Liver (tissue), 9 donors: Measurements from ENCODE around the gene FCHSD1. TPM values are rescaled to one million over a fixed set of nuclear protein-coding genes. Genes with fewer than 3 reads are reported as not detected.

ENCODE experiments used
- DNase-seq: peaks from one replicate; pipeline ENCODE4 v3.0.0-alpha.2; 2017; ENCODE audit warnings: low spot score
- H3K27ac ChIP-seq, 2 donors: one replicate each; pipeline ENCODE4 v1.7.0; 2013; ENCODE audit warnings: inconsistent platforms in 2 of 2, low read length in 2 of 2, control low read depth in 1 of 2, low read depth in 1 of 2, mild to moderate bottlenecking in 1 of 2
- H3K27me3 ChIP-seq, 4 donors: one replicate each; pipeline versions ENCODE4 v1.6.1 to v1.7.0; 2013; ENCODE audit warnings: low read length in 3 of 4, inconsistent platforms in 1 of 4, mild to moderate bottlenecking in 1 of 4, moderate library complexity in 1 of 4; ENCODE audit not compliant: control insufficient read depth in 4 of 4, insufficient read depth in 4 of 4
- H3K36me3 ChIP-seq, 4 donors: one replicate each; pipeline versions ENCODE4 v1.6.1 to v1.7.0; 2013; ENCODE audit warnings: low read length in 3 of 4, mild to moderate bottlenecking in 3 of 4, low read depth in 1 of 4, moderate library complexity in 1 of 4; ENCODE audit not compliant: control insufficient read depth in 4 of 4, insufficient read depth in 3 of 4
- H3K4me1 ChIP-seq, 4 donors: one replicate each; pipeline versions ENCODE4 v1.6.1 to v1.7.0; 2013; ENCODE audit warnings: low read length in 3 of 4, mild to moderate bottlenecking in 3 of 4, moderate library complexity in 1 of 4; ENCODE audit not compliant: control insufficient read depth in 4 of 4, insufficient read depth in 4 of 4
- H3K4me3 ChIP-seq, 3 donors: one replicate each; pipeline versions ENCODE4 v1.6.1 to v1.7.0; 2013; ENCODE audit warnings: low read length in 3 of 3, control low read depth in 1 of 3, low read depth in 1 of 3, mild to moderate bottlenecking in 1 of 3
- H3K9ac ChIP-seq, 2 donors: one replicate each; pipeline ENCODE4 v1.7.0; 2013; ENCODE audit warnings: low read length in 2 of 2, mild to moderate bottlenecking in 2 of 2, moderate library complexity in 2 of 2, control low read depth in 1 of 2, low read depth in 1 of 2
- H3K9me3 ChIP-seq, 4 donors: one replicate each; pipeline versions ENCODE4 v1.6.1 to v1.7.0; 2013; ENCODE audit warnings: low read length in 3 of 4; ENCODE audit not compliant: control insufficient read depth in 4 of 4
- ATF3 ChIP-seq: IDR thresholded peaks from 2 replicates; pipeline ENCODE4 v1.6.1; 2016; ENCODE audit warnings: antibody characterized with exemption
- CTCF ChIP-seq: fragments of 150-350 bp; IDR thresholded peaks from 2 replicates; pipeline ENCODE4 v1.5.1; 2017; ENCODE audit warnings: improper control_type of control experiment, low read depth, low read length; ENCODE audit not compliant: missing input control
- EGR1 ChIP-seq, 2 donors: IDR thresholded peaks; 2 replicates each; pipeline ENCODE4 v1.6.1; 2016 to 2018; ENCODE audit warnings: antibody characterized with exemption in 2 of 2, low read depth in 2 of 2
- FOXA2 ChIP-seq: IDR thresholded peaks from 2 replicates; pipeline ENCODE4 v1.6.1; 2016; ENCODE audit warnings: antibody characterized with exemption
- GABPA ChIP-seq, 2 donors: IDR thresholded peaks in 1 of 2; conservative IDR thresholded peaks in 1 of 2; 2 replicates each; pipeline ENCODE4 v1.6.1; 2016; ENCODE audit warnings: antibody characterized with exemption in 2 of 2, mild to moderate bottlenecking in 1 of 2, moderate library complexity in 1 of 2
- HNF4A ChIP-seq, 2 donors: conservative IDR thresholded peaks; 2 replicates each; pipeline ENCODE4 v1.6.1; 2016; ENCODE audit warnings: antibody characterized with exemption in 2 of 2, mild to moderate bottlenecking in 2 of 2
- JUND ChIP-seq, 2 donors: IDR thresholded peaks; 2 replicates each; pipeline ENCODE4 v1.6.1; 2016; ENCODE audit warnings: antibody characterized with exemption in 2 of 2
- MAX ChIP-seq: IDR thresholded peaks from 2 replicates; pipeline ENCODE4 v1.6.1; 2016; ENCODE audit warnings: antibody characterized with exemption
- NR2F2 ChIP-seq: IDR thresholded peaks from 2 replicates; pipeline ENCODE4 v1.6.1; 2016; ENCODE audit warnings: antibody characterized with exemption
- RAD21 ChIP-seq, 2 donors: IDR thresholded peaks; 2 replicates each; pipeline ENCODE4 v1.6.1; 2016; ENCODE audit warnings: antibody characterized with exemption in 2 of 2, mild to moderate bottlenecking in 2 of 2
- REST ChIP-seq: IDR thresholded peaks from 2 replicates; pipeline ENCODE4 v1.6.1; 2016; ENCODE audit warnings: antibody characterized with exemption, mild to moderate bottlenecking
- RXRA ChIP-seq, 2 donors: IDR thresholded peaks; 2 replicates each; pipeline ENCODE4 v1.6.1; 2017 to 2018; ENCODE audit warnings: antibody characterized with exemption in 2 of 2, mild to moderate bottlenecking in 1 of 2
- SP1 ChIP-seq: IDR thresholded peaks from 2 replicates; pipeline ENCODE4 v1.6.1; 2018; ENCODE audit warnings: antibody characterized with exemption, mild to moderate bottlenecking
- TAF1 ChIP-seq: conservative IDR thresholded peaks from 2 replicates; pipeline ENCODE4 v1.6.1; 2016; ENCODE audit warnings: antibody characterized with exemption, mild to moderate bottlenecking
- YY1 ChIP-seq: IDR thresholded peaks from 2 replicates; pipeline ENCODE4 v1.6.1; 2016; ENCODE audit warnings: antibody characterized with exemption, mild to moderate bottlenecking
- ZBTB33 ChIP-seq: IDR thresholded peaks from 2 replicates; pipeline ENCODE4 v1.6.1; 2016; ENCODE audit warnings: antibody characterized with exemption
- WGBS: extraction: QIAGEN DNeasy Blood & Tissue Kit; methylation state at CpG from one replicate; pipeline ENCODE4 v1.1.7; 2013; 5-methylcytosine and 5-hydroxymethylcytosine counted together
- polyA plus RNA-seq, 2 donors: library from polyadenylated mRNA; stranded (reverse) in 1 of 2; unstranded in 1 of 2; fragments of 200-250 nt in 1 of 2; fragments of >200 nt in 1 of 2; fragmentation: Nextera tagmentation in 1 of 2; extraction: Ambion mirVana in 1 of 2; gene quantifications; one replicate each; pipeline versions ENCODE4 v1.2.1 to v1.2.3, GENCODE V29; 2013 to 2015
- total RNA-seq, 2 donors: library from RNA; depleted of rRNA; stranded (reverse); fragments of >200 nt; gene quantifications; one replicate each; pipeline ENCODE4 v1.2.3, GENCODE V29; 2014
- donor health status: healthy.
- donor health status: healthy.
- donor health status: healthy.
- donor health status: healthy.
- donor health status: healthy.

Gene FCHSD1
- total and polyA plus RNA-seq, 4 donors = 1.3 to 6.4 (median 2.2) TPM

- Histone ChIP-seq H3K27ac (peak overlapping the region in 1 of 2 donors; percentile 28), H3K36me3 (peaks cover 0 to 3% (median 0%) of the 10 kb centered on the region in 4 donors), H3K9me3 (no peaks in the 10 kb centered on the region), H3K27me3 (no peaks in the 10 kb centered on the region), H3K4me3 (no peak overlapping the region), H3K4me1 (peaks cover 0 to 39% (median 20%) of the 10 kb centered on the region in 4 donors), H3K9ac (no peak overlapping the region)
- WGBS = 97% methylated on average over 1 of the region's 1 CpG
- no peak for DNase-seq
- no peak for TF ChIP-seq MAX
- no peak for TF ChIP-seq HNF4A (conservative IDR thresholded peaks at IDR 0.05)
- no peak for TF ChIP-seq NR2F2
- no peak for TF ChIP-seq REST
- TF ChIP-seq JUND (IDR thresholded peaks at IDR 0.05) = no peak
- TF ChIP-seq EGR1 (IDR thresholded peaks at IDR 0.05; ENCODE audit: low read depth in 2 of 2) = no peak
- TF ChIP-seq FOXA2 = no peak
- TF ChIP-seq RAD21 (IDR thresholded peaks at IDR 0.05) = no peak
- TF ChIP-seq YY1 = no peak
- no peak for TF ChIP-seq RXRA (IDR thresholded peaks at IDR 0.05)
- no peak for TF ChIP-seq CTCF
- TF ChIP-seq GABPA (IDR thresholded peaks at IDR 0.05 in 1 of 2, conservative IDR thresholded peaks at IDR 0.05 in 1 of 2) = no peak
- TF ChIP-seq ZBTB33 = no peak
- no peak for TF ChIP-seq TAF1
Observed at GRCh38 chr5:141596867-141597266, 54.4 kb downstream of the FCHSD1 start.

- Histone ChIP-seq H3K9me3 (no peaks in the 10 kb centered on the region), H3K4me1 (peaks cover 0 to 45% (median 31%) of the 10 kb centered on the region in 4 donors)
- 32% methylated on average over 2 of the region's 2 CpGs for WGBS
- TF ChIP-seq CTCF (no peak), JUND (IDR thresholded peaks at IDR 0.05) (peak; percentile 54 to 88), REST (peak; percentile 61), FOXA2 (peak; percentile 84), HNF4A (conservative IDR thresholded peaks at IDR 0.05) (peak; percentile 99), RAD21 (IDR thresholded peaks at IDR 0.05) (peak; percentile 51 to 55), TAF1 (no peak), ATF3 (no peak), SP1 (peak; percentile 93), MAX (peak; percentile 88), GABPA (IDR thresholded peaks at IDR 0.05 in 1 of 2, conservative IDR thresholded peaks at IDR 0.05 in 1 of 2) (peak in 1 of 2 donors; percentile 42), YY1 (peak; percentile 88)
Observed at GRCh38 chr5:141590127-141590526, 61.1 kb downstream of the FCHSD1 start.

More at GRCh38 chr5:141590127-141590526, 61.1 kb downstream of the FCHSD1 start:
- Histone ChIP-seq H3K9ac (no peak overlapping the region), H3K27ac (peak overlapping the region; percentile 42 to 67), H3K36me3 (peaks cover 0 to 14% (median 9%) of the 10 kb centered on the region in 4 donors), H3K27me3 (no peaks in the 10 kb centered on the region), H3K4me3 (no peak overlapping the region)
- DNase-seq = no peak
